HCT116 (cell line): ENCODE results near the gene TOGARAM1.

Source experiments
- TF ChIP-seq, protein P1 (sequence below), 3 experiments: fragments of 200-600 bp in 1 of 3; sonication (generic) in 1 of 3; IDR thresholded peaks in 2 of 3; conservative IDR thresholded peaks in 1 of 3; 2 replicates each; pipeline ENCODE4 v1.5.1; 2012 to 2017; ENCODE audit warnings: low read depth in 2 of 3, low read length in 2 of 3, antibody characterized with exemption in 1 of 3, borderline replicate concordance in 1 of 3, control low read depth in 1 of 3, mild to moderate bottlenecking in 1 of 3, mixed read lengths in 1 of 3, mixed run types in 1 of 3, moderate library complexity in 1 of 3; ENCODE audit not compliant: insufficient read depth in 1 of 3
- TF ChIP-seq, protein P2 (sequence below): IDR thresholded peaks from 2 replicates; pipeline ENCODE4 v1.6.1; 2012; ENCODE audit warnings: low read depth

DNA sequence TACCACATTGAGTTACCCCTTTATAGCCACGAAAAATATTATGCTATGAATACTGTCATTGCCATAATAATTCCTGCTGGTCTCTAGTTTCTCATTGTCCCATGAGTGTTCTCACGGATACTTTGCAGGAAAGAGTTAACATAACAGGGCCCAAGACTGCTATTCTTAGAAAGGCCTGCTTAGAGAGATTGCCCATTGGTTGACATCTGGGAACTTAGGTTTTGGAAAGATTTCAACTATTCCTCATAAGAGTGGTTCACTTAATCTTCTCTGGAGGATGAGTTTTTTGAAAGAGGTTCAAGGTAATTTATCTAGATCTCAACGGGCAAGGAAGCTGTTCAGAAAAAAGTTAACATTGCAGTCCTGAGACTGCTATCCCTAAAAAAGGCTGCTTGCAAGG lies 103.5 kb downstream of the TOGARAM1 start:
- TF ChIP-seq, protein P1, sequence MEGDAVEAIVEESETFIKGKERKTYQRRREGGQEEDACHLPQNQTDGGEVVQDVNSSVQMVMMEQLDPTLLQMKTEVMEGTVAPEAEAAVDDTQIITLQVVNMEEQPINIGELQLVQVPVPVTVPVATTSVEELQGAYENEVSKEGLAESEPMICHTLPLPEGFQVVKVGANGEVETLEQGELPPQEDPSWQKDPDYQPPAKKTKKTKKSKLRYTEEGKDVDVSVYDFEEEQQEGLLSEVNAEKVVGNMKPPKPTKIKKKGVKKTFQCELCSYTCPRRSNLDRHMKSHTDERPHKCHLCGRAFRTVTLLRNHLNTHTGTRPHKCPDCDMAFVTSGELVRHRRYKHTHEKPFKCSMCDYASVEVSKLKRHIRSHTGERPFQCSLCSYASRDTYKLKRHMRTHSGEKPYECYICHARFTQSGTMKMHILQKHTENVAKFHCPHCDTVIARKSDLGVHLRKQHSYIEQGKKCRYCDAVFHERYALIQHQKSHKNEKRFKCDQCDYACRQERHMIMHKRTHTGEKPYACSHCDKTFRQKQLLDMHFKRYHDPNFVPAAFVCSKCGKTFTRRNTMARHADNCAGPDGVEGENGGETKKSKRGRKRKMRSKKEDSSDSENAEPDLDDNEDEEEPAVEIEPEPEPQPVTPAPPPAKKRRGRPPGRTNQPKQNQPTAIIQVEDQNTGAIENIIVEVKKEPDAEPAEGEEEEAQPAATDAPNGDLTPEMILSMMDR (IDR thresholded peaks at IDR 0.05 in 2 of 3, conservative IDR thresholded peaks at IDR 0.05 in 1 of 3; ENCODE audit: borderline replicate concordance in 1 of 3, insufficient read depth in 1 of 3, low read depth in 2 of 3, low read length in 2 of 3) = no peak
- TF ChIP-seq, protein P2, sequence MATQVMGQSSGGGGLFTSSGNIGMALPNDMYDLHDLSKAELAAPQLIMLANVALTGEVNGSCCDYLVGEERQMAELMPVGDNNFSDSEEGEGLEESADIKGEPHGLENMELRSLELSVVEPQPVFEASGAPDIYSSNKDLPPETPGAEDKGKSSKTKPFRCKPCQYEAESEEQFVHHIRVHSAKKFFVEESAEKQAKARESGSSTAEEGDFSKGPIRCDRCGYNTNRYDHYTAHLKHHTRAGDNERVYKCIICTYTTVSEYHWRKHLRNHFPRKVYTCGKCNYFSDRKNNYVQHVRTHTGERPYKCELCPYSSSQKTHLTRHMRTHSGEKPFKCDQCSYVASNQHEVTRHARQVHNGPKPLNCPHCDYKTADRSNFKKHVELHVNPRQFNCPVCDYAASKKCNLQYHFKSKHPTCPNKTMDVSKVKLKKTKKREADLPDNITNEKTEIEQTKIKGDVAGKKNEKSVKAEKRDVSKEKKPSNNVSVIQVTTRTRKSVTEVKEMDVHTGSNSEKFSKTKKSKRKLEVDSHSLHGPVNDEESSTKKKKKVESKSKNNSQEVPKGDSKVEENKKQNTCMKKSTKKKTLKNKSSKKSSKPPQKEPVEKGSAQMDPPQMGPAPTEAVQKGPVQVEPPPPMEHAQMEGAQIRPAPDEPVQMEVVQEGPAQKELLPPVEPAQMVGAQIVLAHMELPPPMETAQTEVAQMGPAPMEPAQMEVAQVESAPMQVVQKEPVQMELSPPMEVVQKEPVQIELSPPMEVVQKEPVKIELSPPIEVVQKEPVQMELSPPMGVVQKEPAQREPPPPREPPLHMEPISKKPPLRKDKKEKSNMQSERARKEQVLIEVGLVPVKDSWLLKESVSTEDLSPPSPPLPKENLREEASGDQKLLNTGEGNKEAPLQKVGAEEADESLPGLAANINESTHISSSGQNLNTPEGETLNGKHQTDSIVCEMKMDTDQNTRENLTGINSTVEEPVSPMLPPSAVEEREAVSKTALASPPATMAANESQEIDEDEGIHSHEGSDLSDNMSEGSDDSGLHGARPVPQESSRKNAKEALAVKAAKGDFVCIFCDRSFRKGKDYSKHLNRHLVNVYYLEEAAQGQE = no peak
